KOPT-K1 (cell line): ENCODE data around the gene NHSL2.

Experiments
- H3K27ac ChIP-seq: fragments of 200-600 bp; sonication (generic); 2 replicates; pipeline ENCODE4 v1.5.1; 2016; ENCODE audit warnings: antibody characterized with exemption, mild to moderate bottlenecking, low read depth, low read length; ENCODE audit not compliant: poor library complexity, severe bottlenecking
- H3K36me3 ChIP-seq: fragments of 200-600 bp; sonication (generic); 2 replicates; pipeline ENCODE4 v1.5.1; 2017; ENCODE audit warnings: antibody characterized with exemption, mild to moderate bottlenecking, low read length, moderate library complexity; ENCODE audit not compliant: insufficient read depth
- H3K9me3 ChIP-seq: fragments of 200-600 bp; sonication (generic); 2 replicates; pipeline ENCODE4 v1.5.1; 2017; ENCODE audit warnings: antibody characterized with exemption, low read length, mild to moderate bottlenecking; ENCODE audit not compliant: insufficient read depth, poor library complexity, severe bottlenecking

The NHSL2 gene

GRCh38 chrX:71993371-71993770, 82.7 kb downstream of the NHSL2 start:
- Histone ChIP-seq H3K27ac (no peak overlapping the region), H3K9me3 (no peaks in the 10 kb centered on the region), H3K36me3 (no peaks in the 10 kb centered on the region)

- Histone ChIP-seq H3K27ac (no peak overlapping the region), H3K36me3 (no peaks in the 10 kb centered on the region), H3K9me3 (no peaks in the 10 kb centered on the region)
Observed at GRCh38 chrX:71994601-71995000, 84.0 kb downstream of the NHSL2 start.

DNA sequence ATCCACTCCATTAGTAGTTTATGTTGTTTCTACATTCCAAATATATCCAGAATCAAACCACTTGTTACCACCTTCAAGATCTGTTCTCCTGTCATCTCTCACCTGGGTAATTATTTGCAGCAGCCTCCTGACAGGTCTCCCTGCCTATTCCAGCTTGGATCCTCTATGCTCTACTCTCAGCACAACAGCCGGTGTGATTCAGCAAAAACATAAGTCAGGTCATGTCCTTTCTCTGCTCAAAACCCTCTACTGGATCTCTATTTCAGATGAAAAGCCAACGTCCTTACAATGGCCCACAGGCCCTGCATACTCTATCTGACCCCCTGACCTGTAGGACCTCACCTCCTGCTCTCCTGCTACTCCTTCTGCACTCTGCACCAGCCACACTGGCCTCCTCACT, 84.5 kb downstream of the NHSL2 start:
- Histone ChIP-seq H3K9me3 (no peaks in the 10 kb centered on the region), H3K27ac (no peak overlapping the region)

DNA sequence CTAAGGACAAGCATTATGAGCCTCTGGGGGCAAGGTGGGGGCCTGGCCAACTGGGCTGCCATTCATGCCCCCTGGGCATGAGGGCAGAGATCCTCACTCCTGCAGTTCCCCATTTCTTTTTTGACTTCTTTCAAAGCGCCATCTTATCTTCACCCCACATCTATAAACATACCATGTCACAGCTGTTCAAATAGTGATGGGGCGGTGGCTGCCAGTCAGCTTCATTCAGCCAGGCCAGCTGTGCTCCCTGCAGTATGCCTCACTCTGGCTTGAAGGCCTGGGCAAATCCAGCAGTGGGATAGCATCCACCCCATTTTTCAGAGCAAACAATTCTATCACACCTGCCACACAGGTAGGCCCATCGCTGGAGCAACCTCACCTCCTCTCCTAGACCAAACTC, 85.5 kb downstream of the NHSL2 start:
- no peak overlapping the region for H3K27ac ChIP-seq
- no peaks in the 10 kb centered on the region for H3K36me3 ChIP-seq
- H3K9me3 ChIP-seq: no peaks in the 10 kb centered on the region

More for the DNA sequence above, 84.5 kb downstream of the NHSL2 start:
- no peaks in the 10 kb centered on the region for H3K36me3 ChIP-seq

- H3K36me3 ChIP-seq: no peaks in the 10 kb centered on the region
- H3K27ac ChIP-seq: no peak overlapping the region
- H3K9me3 ChIP-seq: no peaks in the 10 kb centered on the region
Observed at GRCh38 chrX:71996826-71997225, 86.2 kb downstream of the NHSL2 start.

DNA sequence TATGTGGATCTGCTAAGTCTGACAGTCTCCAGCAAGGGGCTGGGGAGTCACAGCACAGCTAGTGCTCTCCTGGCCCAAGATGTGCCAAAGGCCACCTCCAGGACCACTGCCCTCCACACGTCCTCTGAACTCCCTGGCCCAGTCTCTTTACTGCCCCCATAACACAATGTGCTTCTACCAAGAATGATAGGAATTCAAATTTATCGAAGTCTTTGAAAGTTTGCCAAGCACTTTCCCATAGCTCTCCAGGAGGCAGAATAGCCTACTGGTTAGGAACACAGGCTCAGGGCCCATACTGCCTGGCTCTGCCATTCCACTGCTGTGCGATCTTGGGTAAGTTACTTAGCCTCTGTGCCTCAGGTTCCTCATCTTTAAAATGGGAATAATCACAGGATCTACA, 86.7 kb downstream of the NHSL2 start:
- H3K27ac ChIP-seq: no peak overlapping the region
- H3K36me3 ChIP-seq: no peaks in the 10 kb centered on the region
- no peaks in the 10 kb centered on the region for H3K9me3 ChIP-seq

DNA sequence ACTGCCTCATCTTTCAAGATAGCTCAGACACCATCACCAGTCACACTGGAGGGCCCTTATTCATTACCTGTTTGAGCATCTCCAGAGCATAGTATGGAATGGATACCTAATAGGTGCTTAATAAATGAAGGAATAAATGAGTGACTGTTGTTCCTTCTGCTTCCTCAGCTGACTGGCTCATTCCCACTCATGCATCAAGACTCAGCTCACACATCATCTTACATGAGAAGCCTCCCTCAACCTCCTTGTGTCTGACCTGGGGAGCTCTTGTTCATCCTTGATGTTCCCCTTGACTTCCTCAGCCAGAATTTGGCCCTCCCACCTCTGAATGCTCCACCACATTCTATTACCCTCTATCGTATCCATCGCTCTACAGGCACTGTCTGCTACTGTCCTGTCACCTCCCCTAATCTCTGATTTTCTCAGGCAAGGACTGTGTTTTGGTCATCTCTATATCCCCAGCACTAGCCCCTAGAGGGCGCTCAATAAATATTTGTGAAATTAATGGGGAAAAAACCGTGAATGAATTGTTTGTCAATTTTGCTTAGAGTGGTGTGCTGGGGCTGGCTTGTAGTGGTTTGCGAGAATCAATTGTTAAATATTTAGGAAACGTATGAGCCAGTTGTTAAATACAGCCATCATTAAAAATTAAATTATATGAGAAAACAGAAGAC, 88.3 kb downstream of the NHSL2 start:
- H3K36me3 ChIP-seq: no peaks in the 10 kb centered on the region
- H3K9me3 ChIP-seq: no peaks in the 10 kb centered on the region
- no peak overlapping the region for H3K27ac ChIP-seq

DNA sequence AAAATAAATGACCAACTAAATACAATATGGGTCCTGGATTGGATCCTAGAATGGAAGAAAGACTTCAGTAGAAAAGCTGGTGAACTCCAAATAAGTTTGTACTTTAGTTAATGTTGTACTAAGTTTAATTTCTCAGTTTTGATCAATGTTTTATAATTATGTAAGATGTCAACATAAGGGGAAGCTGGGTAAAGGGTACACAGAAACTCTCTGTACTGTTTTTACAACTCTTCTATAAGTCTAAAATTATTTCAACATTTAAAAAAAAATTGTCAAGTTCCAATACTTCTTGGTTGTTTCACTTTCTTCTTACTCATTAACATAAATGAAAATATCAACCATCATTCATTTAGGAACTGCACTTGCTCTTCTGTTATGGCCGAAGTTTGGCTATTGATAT, 88.9 kb downstream of the NHSL2 start:
- Histone ChIP-seq H3K9me3 (no peaks in the 10 kb centered on the region), H3K27ac (no peak overlapping the region), H3K36me3 (no peaks in the 10 kb centered on the region)

DNA sequence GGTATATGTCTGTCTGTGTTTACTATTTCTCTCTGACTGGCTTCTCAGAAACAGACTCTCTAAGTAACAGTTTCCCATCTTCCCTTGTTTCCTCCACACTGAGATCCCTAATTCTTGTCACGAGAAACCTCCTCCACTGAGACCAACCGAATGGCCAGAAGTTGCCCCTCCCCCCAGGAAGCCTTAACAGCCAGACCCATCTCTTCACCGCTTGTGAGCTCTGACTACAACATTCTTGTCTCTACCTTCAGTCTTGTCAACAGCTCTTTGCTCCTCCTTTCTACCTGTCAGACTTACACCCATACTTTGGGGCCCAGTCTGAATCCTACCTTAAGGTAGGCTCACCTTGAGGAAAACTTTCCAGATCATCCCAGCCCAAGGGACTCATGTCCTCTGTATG, 90.8 kb downstream of the NHSL2 start:
- Histone ChIP-seq H3K27ac (no peak overlapping the region), H3K36me3 (no peaks in the 10 kb centered on the region), H3K9me3 (no peaks in the 10 kb centered on the region)

- no peaks in the 10 kb centered on the region for H3K9me3 ChIP-seq
- H3K27ac ChIP-seq: no peak overlapping the region
- H3K36me3 ChIP-seq: no peaks in the 10 kb centered on the region
Observed at GRCh38 chrX:72001906-72002305, 91.3 kb downstream of the NHSL2 start.

DNA sequence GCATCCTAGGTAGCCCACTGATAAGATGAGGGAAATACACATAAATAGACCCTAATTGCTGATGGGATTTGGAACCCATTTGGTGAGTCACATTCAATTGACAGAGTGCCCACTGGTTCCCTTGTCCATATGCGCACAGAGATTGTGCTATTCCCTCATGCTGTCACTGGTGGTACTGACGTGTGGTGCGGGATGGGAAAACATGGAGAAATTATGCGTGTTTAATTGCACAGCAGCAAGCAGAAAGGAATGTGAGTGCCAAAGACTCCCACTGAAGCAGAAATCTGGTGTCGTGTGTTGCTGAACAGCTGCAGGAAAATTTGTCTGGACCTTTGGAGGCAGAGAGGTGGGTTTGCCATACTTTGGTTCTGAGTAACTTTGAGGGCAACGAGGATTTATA, 92.2 kb downstream of the NHSL2 start:
- H3K36me3 ChIP-seq: no peaks in the 10 kb centered on the region
- no peak overlapping the region for H3K27ac ChIP-seq
- no peaks in the 10 kb centered on the region for H3K9me3 ChIP-seq

- Histone ChIP-seq H3K9me3 (no peaks in the 10 kb centered on the region), H3K27ac (no peak overlapping the region), H3K36me3 (no peaks in the 10 kb centered on the region)
Observed at GRCh38 chrX:72003811-72004750, 93.4 kb downstream of the NHSL2 start.

GRCh38 chrX:72005046-72005445, 94.4 kb downstream of the NHSL2 start:
- Histone ChIP-seq H3K9me3 (no peaks in the 10 kb centered on the region), H3K36me3 (no peaks in the 10 kb centered on the region), H3K27ac (no peak overlapping the region)

GRCh38 chrX:72006461-72006860, 95.8 kb downstream of the NHSL2 start:
- Histone ChIP-seq H3K27ac (no peak overlapping the region), H3K36me3 (no peaks in the 10 kb centered on the region), H3K9me3 (no peaks in the 10 kb centered on the region)

DNA sequence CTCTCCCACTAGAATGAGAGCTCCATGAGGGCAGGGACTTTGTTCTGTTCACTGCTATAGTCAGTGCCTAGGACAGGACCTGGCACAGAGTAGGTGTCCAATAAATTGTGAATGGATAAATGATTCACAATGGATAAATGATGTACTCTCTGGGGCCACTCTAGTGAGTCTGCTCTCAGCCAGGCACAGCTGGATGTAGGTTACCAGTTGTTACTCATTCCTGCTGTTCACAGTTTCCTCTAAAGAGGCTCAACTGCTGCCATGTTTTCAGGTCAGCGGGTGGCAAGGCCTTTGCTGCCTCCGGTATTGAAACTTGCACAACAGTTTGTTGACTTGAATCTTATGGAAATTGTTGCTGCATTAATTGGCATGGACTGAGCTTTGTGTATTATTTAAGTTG, 99.1 kb downstream of the NHSL2 start:
- no peak overlapping the region for H3K27ac ChIP-seq
- no peaks in the 10 kb centered on the region for H3K36me3 ChIP-seq
- no peaks in the 10 kb centered on the region for H3K9me3 ChIP-seq

- Histone ChIP-seq H3K27ac (no peak overlapping the region), H3K9me3 (no peaks in the 10 kb centered on the region), H3K36me3 (no peaks in the 10 kb centered on the region)
Observed at GRCh38 chrX:72011734-72012133, 101.1 kb downstream of the NHSL2 start.
